ELR (cell line): ENCODE measurements around the gene IFI44L.
A peak's percentile ranks its signal among the peaks of the same experiment; 100 is the strongest.

Source experiments
- DNase-seq: peaks from one replicate; pipeline ENCODE4 v3.0.0-alpha.2; 2015; ENCODE audit warnings: low read depth

The IFI44L gene

DNA sequence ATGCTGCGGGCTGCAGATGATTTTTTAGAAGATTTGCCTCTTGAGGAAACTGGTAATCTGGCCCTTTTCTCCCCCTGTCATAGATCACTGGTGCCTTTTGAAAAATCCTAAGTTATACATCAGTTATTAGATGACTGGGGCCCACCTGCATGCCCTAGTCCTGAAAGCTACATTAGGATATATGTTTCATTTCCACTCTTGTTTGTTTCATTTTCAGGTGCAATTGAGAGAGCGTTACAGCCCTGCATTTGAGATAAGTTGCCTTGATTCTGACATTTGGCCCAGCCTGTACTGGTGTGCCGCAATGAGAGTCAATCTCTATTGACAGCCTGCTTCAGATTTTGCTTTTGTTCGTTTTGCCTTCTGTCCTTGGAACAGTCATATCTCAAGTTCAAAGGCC is 21.3 kb downstream of the IFI44L start:
- DNase-seq, result no peak

DNA sequence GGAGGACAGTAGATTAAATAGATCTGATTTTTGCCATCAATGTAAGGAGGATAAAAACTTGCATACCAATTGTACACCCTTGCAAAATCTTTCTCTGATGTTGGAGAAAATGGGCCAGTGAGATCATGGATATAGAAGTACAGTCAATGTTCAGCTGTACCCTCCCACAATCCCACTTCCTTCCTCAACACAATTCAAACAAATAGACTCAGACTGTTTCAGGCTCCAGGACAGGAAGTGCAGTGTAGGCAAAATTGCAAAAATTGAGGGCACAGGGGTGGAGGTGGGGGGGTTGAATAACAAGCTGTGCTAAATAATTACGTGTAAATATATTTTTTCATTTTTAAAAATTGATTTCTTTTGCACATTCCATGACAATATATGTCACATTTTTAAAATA is 25.5 kb downstream of the IFI44L start:
- DNase-seq, result no peak

DNA sequence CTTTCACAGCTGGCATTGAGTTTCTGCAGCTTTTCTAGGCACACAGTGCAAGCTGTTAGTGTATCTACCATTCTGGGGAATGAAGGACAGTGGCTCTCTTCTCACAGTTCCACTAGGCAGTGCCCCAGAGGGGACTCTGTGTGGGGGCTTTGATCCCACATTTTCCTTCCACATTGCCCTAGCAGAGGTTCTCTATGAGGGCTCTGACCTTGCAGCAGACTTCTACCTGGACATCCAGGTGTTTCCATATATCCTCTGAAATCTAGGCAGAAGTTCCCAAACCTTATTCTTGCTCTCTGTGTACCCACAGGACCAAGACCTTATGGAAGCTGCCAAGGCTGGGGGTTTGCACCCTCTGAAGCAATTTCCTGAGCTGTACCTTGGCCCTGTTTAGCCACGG is 27.0 kb downstream of the IFI44L start:
- DNase-seq, result no peak

DNA sequence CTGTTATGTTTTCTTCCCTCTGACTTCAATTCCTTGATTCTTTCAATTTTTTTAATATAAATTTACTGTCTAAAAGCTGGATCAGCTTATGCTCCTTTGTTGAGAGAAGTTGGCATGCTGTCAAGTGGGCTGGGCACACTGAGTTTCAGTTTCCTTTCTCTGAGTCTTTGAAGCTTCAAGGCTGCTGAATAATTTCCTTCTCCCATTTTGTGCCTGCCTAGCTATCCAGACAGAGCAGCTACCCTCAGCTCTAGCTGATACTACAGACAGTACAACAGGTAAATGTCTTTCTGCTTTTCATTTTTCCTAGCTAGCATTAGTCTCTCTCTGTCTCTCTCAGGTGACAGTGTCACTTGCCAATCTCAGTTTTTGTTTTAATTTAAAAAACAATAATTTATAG is 29.4 kb downstream of the IFI44L start, which contains the start of gene IFI44:
TSS of gene IFI44 (plus strand) at position 204 of the 400 bp plus-strand sequence. CDS start 365 bp downstream, outside the sequence.
- peak; percentile 95 for DNase-seq

DNA sequence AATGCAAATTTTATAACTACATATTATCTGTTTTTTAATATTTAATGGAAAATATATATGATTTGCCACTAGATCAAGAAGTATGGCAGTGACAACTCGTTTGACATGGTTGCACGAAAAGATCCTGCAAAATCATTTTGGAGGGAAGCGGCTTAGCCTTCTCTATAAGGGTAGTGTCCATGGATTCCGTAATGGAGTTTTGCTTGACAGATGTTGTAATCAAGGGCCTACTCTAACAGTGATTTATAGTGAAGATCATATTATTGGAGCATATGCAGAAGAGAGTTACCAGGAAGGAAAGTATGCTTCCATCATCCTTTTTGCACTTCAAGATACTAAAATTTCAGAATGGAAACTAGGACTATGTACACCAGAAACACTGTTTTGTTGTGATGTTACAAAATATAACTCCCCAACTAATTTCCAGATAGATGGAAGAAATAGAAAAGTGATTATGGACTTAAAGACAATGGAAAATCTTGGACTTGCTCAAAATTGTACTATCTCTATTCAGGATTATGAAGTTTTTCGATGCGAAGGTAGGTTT is 29.9 kb downstream of the IFI44L start:
- peak; percentile 61 for DNase-seq

DNA sequence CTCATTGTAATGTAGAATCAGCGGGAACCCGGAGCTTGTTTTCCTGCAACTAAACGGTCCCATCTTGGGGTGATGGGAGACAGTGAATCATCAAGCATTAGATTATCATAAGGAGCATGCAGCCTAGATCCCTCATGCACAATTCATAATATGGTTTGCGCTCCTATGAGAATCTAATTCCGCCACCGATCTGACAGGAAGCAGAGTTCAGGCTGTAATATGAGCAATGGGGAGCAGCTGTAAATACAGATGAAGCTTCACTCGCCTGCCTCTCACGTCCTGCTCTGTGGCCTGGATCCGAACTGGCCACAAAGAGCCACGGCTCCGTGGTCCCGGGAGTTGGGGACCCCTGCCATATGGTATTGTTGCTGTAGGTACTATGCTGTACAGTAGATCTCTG is 31.0 kb downstream of the IFI44L start:
- peak; percentile 82 for DNase-seq

DNA sequence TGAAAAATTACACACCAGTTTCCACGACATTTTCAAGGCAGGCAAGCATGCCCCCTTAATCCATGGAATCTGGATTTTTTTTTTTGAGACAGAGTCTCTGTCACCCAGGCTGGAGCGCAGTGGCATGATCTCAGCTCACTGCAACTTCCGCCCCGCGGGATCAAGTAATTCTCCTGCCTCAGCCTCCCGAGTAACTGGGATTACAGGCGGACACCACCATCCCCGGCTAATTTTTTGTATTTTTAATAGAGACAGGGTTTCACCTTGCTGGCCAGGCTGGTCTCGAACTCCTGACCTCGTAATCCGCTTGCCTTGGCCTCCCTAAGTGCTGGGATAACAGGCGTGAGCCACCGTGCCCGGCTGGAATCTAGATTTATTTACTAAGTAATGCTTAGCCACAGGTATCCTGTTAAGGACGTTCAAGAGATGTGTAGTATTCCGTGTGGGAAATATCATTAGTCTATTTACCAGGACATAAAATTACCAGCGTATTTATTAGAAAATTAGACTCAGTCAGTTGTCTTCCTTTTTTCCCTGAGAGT is 31.8 kb downstream of the IFI44L start:
- no peak for DNase-seq

DNA sequence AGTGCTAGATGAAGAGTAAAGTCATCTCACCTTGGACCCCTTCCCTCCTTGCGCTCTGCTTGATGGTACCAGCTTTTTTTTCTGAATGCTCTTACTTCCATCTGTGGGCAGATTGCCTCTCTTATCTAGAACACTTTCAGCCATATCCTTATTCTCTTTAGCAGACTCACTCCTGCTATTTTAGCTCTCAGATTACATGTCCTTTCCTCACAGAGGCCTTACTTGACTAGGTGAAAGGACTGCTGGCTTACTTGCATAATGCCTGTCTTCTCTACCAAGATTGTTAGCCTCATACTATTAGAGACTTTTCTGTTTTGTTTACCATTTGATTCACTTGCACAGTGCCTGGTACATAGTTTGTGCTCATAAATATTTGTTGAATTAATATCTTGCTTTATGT is 38.7 kb downstream of the IFI44L start:
- no peak for DNase-seq

DNA sequence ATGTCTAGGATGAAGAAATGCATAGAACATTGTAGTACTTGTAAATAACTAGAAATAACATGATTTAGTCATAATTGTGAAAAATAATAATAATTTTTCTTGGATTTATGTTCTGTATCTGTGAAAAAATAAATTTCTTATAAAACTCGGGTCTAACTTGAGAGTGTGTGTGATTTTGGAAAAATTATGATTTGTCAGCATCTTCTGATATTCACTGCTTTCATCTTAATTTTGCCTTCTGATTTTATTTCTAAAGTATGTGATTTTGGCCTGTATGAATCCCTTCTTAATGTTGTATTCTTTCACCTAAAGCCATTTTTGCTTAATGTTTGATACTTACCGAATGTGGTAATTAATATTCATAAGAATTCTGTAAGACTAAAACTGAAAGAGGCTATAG is 43.7 kb downstream of the IFI44L start:
- no peak for DNase-seq

DNA sequence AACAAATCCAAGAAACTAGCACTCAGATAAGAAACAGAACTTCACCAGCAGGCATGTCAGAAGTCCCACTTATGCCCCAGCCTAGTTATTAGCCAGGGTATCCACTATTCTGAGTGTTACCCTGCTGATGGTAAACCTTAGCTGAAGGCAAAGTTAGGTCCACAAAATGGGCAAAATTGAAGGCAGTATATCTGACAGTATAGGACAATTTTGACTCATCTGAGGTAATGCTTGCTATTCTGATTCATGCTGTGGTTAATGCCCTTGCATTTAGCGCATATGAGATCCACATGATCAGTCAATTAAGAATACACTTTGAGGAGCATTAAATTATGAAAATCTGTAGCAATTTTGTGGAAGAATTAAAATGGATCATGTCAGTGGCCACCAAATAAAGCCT is 44.5 kb downstream of the IFI44L start:
- peak; percentile 50 for DNase-seq

DNA sequence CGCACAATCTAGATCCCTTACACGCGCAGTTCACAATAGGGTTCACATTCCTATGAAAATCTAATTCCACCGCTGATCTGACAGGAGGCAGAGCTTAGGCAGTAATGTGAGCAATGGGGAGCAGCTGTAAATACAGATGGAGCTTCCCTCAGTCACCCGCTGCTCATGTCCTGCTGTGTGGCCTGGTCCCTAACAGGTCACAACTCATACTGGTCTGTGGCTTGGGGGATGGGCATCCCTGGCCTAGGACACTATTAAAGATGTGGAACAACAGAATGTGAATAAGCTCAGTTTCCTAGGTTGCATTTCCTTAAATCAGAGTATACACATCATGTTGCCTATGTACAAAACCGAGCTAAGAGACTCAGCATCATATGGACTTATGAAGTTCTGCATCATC is 45.6 kb downstream of the IFI44L start:
- DNase-seq, result no peak

DNA sequence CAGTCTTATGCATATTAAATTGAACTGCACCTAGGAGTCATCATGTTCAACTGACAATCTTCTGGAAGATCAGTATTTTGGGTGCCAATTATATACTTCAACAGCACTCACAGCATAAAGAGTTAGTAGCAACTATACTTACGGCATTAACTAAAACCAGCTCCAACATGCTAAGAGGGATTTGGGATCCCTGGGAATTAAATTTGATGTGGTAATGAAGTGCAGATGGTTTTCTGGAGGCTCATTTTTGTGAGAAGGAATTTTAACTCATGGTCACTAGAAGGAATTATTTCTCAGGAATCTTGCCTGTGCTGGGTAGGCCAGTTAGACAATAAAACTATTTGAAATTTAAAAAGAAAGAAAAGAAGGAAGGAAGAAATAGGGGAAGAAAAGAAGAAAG is 47.7 kb downstream of the IFI44L start:
- DNase-seq, result no peak

DNA sequence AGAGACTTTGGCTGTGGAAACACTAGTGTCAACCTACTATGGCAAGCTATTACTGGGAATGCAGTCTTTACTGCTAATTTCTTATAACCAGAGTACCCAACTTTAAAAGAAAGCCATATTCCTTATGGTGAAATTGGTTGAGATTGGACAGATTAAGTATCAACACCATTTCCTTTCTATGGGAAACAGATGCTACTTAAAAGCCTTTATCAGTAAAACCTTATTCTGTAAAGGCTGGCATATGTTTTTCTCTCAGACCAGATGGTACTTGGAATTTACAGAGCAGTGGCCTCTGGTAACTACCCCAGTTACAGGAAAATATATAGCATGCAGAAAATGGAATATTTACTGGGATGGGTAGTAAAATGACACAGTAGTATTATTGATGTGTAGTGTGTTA is 48.2 kb downstream of the IFI44L start:
- DNase-seq, result no peak

DNA sequence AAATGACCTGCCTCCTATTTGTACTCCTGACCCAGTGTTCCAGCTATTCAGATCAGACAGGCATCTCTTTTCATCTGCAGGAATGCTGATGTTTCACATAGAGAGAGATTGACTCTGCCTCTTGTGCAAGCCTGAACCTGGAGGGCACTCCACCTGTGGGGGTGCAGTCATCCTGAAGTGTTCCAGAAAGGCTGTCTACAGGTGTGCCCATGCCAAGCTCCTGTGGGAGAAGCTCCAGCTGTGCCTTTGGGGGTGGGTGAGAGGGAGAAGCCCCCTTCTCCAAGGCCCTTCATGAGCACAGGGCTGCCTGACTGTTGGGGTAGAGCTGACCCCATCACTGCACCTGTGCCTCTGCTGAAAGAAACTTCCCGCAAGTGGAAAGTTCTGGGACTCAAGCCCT is 52.2 kb downstream of the IFI44L start:
- no peak for DNase-seq

DNA sequence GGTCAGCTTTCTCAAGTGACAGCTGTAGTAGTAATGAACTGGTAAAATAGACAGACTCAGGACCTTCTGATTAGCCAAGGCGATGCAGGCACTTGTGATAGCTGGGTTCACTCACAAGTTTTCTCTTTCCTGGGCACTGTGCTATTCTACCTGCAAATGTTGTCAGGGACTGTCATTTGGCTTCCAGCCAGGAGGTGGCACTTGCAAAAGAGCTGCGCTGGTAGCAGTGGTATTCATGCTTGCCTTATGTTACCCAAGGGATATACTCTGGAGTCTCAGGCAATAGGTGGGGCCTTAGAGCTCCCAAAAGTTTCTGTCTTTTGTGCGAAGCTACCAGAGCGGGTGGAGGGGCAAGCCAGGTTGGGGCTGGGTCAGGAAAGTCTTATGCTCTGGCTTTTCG is 52.9 kb downstream of the IFI44L start:
- DNase-seq, result no peak

DNA sequence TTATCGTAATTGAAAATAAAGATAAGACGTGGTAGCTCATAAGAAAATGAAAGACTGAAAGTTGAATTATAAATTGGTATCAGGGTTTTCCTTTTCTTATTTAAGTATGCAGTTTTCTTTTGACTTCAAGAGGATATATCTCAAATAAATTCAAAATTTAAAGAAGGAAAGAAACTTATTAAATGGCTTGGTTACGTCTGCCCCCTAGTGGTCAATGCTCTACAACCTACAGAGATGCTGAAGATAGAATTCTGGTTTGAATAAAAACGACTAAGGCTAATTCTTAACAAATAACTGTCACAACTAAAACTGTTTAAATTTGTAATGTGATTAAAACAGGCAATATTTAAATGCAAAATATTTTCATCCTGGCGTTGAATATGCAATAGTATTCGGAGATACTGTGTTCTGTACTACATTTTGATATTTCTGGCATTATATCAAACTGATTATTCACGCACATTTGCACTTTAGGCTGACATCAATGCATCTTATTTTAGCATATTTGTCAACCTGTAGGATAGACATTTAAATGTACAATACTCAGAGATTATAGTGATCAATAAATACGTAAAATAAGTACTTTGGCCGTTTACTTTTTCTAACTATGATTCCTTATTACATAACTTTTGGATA is 56.2 kb downstream of the IFI44L start:
- DNase-seq, result peak; percentile 79

DNA sequence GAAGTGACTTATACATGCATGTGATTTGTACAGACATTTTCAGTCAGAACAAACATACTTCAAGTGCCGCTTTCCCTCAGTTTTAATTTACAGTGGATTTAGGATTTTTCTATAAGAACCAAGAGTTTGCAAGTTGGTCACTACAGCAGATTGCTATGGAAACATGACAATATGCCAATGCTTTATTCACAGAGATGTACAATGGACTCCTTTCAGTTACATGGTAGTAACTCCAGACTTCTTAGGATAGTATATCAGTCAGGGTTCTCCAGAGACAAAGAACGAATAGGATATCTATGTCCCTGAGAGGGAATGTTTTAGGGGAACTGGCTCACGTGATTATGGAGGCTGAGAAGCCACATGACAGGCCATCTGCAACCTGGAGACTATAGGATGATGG is 56.7 kb downstream of the IFI44L start:
- no peak for DNase-seq

DNA sequence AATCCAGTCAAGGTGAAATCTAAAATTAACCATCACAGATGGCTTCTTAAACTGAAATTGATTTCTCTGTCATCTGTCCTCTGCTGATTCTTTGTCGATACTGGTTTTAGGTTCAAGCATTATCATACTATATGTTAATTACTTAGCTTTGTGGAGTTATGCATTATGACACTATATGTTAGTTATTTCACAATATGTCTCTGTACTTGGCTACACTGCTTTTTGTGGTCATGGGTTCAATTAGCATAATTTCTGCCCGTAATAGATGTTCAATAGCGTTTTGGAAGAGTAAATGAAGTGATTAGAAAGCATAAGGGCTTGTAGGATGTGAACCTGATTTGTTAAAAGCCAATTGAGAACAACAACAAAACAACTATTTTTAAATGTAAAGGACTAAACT is 57.5 kb downstream of the IFI44L start:
- DNase-seq, result no peak

DNA sequence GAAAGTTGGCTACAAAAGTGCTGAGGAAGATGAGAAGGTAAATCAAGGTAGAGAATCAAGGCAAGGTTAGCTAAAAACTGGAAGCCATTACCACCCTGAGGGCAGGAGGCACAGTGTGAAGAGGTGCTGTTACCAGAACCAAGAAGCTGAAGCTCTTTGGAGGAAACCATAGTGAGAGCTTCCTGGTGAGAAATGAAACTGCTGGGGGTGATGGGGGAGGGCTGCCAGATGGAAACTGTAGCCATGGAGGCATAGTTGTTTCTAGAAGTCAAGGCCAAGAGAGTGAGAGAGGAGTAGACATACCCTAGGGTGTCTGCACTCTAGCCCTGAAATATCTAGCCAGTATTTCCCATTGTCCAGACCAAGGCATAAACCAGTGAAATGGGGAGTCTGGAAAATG is 58.1 kb downstream of the IFI44L start:
- DNase-seq, result no peak

DNA sequence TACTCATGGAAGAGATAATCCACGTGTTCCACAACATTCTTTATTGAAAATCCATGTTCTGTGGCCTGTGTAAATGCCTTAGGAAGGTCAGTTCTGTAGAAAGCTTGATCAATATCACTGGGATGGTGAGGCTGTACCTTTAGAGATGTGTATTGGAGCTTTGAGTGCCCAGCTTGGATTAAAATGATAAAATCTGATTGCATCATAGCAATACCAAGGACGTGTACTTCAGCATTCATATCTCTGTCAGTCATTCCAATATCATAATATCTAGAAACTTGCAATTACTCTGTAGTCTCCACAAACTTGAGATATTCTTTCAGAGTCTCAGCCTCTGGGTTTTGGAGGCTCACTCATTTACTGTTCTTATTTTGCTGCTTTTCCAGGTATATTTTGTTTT is 61.0 kb downstream of the IFI44L start:
- no peak for DNase-seq

DNA sequence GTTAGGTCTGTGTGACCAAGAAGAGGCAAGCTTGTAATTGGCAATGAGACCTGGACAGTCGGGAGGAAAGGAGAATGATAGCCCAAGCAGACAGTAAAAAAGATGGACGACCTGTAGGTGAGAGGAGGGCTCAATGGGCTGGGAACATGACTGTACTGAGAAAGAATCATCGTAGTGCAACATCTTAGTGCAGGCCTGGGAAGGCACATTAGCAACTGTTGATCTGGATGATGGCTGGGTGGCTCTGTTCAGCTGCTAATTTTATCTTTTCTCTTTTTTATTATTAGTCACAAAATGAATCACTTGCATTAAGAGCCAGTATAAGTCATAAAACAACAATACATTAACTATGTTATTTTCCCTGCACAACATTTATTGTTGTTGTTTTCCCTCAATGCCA is 62.2 kb downstream of the IFI44L start:
- DNase-seq, result peak; percentile 22

DNA sequence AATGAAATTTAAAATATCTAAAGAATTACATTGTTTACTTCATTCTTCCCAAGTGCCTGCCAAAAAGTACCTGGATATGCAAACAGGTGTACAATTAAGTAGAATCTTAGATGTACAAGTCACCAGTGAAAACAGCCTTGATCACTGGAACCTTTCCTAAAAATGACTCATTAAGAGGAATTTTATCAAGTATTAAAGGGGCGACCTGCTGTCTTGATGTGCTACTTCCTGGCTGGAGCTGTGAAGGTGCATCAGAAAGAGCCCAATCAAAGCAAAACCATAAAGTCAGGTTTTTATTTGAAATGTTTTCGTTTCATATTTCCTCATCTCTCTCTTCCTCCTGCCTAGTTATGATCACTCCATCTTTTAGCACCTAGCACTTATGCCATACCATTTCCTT is 62.8 kb downstream of the IFI44L start:
- peak; percentile 32 for DNase-seq

DNA sequence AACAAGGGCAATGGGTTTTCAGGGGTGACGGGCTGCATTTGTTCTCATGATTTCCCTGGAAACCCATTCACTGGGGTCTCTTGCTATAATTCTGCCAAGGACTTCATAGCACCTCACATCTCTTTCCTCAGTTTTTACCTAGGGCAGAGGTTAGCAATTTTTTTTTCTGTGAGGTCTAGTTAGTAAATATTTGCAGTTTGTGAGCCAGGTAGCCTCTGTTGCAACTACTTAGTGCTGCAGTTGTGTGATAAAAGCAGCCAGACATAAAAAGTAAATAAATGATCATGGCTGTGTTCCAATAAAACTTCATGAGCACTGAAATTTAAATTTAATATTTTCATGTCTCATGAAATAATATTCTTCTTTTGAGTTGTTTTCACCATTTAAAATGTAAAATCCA is 67.1 kb downstream of the IFI44L start:
- DNase-seq, result no peak

DNA sequence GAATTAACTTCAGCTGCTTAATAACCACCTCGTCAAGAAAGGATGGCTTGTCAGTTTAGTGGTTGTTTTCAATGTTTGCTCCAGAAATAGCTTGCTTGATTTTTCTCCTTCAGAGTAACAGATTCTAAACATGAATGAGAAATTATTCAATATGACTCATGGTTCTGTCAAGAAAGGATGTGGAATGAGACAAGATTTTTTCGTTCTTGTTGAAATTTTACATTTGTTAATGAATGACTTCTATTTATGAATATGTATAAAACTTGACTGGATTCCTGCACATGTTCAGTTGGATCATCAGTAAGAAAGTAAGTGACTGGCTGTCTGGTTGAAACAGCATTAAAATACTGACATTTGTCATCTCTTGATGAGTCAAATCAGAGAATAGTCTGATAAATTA is 67.7 kb downstream of the IFI44L start:
- DNase-seq, result peak; percentile 60
